ENCODE results near the gene CNIH3. TPM values are rescaled to one million over a fixed set of nuclear protein-coding genes. Genes with fewer than 3 reads are reported as not detected.

CNIH3 gene
- total RNA-seq, 1 experiment from 2014 or later, result 4.2 TPM

- Histone ChIP-seq H3K4me2 (ENCODE audit: insufficient read depth, insufficient read length, low read length) (no peak overlapping the region), H3K79me2 (ENCODE audit: insufficient read depth, low read length) (no peaks in the 10 kb centered on the region), H2BK5ac (ENCODE audit: insufficient read length, low read length) (no peak overlapping the region), H2BK120ac (ENCODE audit: low read depth, low read length, poor library complexity, severe bottlenecking) (no peak overlapping the region), H3K14ac (ENCODE audit: insufficient read depth, low read length) (no peak overlapping the region), H3K9me3 (ENCODE audit: control insufficient read depth, low read depth, low read length) (no peaks in the 10 kb centered on the region), H3K79me1 (ENCODE audit: insufficient read depth, low read depth, low read length, poor library complexity, severe bottlenecking) (no peaks in the 10 kb centered on the region), H2AFZ (ENCODE audit: low read length) (no peak overlapping the region), H2AK5ac (ENCODE audit: insufficient read length, low read length) (no peak overlapping the region), H4K8ac (replicated peaks; ENCODE audit: insufficient read length, low read depth, low read length) (no peak overlapping the region), H3K18ac (ENCODE audit: insufficient read length, low read depth, low read length) (no peak overlapping the region), H3K9ac (ENCODE audit: extremely low read depth, insufficient read length, low read length) (no peak overlapping the region), H2BK20ac (ENCODE audit: low read depth, low read length, poor library complexity, severe bottlenecking) (no peak overlapping the region), H3T11ph (ENCODE audit: low read length) (no peak overlapping the region), H2BK12ac (ENCODE audit: insufficient read length, low read depth, low read length) (no peak overlapping the region), H3K4me1 (ENCODE audit: insufficient read depth, low read length) (no peaks in the 10 kb centered on the region), H4K5ac (ENCODE audit: insufficient read length, low read depth, low read length) (no peak overlapping the region), H4K91ac (ENCODE audit: insufficient read length, low read depth, low read length) (no peak overlapping the region), H3K4ac (ENCODE audit: low read depth, low read length) (no peak overlapping the region), H2BK15ac (ENCODE audit: low read depth, low read length) (no peak overlapping the region), H4K20me1 (ENCODE audit: control insufficient read depth, insufficient read depth, insufficient read length) (no peaks in the 10 kb centered on the region), H3K27me3 (ENCODE audit: insufficient read depth, low read length) (no peaks in the 10 kb centered on the region), H3K23me2 (ENCODE audit: insufficient read length, low read depth, low read length, poor library complexity, severe bottlenecking) (no peaks in the 10 kb centered on the region), H3K56ac (ENCODE audit: insufficient read length, low read depth, low read length) (no peak overlapping the region), H3K27ac (ENCODE audit: insufficient read length, low read depth, low read length) (no peak overlapping the region), H3K23ac (ENCODE audit: insufficient read length, low read depth, low read length) (no peak overlapping the region)
- TF ChIP-seq, protein P1, sequence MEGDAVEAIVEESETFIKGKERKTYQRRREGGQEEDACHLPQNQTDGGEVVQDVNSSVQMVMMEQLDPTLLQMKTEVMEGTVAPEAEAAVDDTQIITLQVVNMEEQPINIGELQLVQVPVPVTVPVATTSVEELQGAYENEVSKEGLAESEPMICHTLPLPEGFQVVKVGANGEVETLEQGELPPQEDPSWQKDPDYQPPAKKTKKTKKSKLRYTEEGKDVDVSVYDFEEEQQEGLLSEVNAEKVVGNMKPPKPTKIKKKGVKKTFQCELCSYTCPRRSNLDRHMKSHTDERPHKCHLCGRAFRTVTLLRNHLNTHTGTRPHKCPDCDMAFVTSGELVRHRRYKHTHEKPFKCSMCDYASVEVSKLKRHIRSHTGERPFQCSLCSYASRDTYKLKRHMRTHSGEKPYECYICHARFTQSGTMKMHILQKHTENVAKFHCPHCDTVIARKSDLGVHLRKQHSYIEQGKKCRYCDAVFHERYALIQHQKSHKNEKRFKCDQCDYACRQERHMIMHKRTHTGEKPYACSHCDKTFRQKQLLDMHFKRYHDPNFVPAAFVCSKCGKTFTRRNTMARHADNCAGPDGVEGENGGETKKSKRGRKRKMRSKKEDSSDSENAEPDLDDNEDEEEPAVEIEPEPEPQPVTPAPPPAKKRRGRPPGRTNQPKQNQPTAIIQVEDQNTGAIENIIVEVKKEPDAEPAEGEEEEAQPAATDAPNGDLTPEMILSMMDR (conservative IDR thresholded peaks at IDR 0.05), result no peak
- H3K27ac Mint-ChIP-seq, result no peak overlapping the region
- H3K9me3 Mint-ChIP-seq, result no peaks in the 10 kb centered on the region
- H3K36me3 Mint-ChIP-seq (ENCODE audit: insufficient read depth in 1 of 3, low read depth in 3 of 3), result no peaks in the 10 kb centered on the region
- peaks cover 2% of the 10 kb centered on the region; the same call in 1 of the 2 replicates for H3K27me3 Mint-ChIP-seq (ENCODE audit: low read depth)
- H3K4me3 Mint-ChIP-seq, result no peak overlapping the region
- WGBS (ENCODE audit: extremely low coverage, insufficient read length, low lambda C conversion rate), result no CpG with 5 or more reads among the region's 4 CpGs
- DNase-seq, result no peak
- H3K4me1 Mint-ChIP-seq, result peaks cover 2 to 10% of the 10 kb centered on the region in 2 experiments; a peak in 2 of 4 replicates
These were observed 129.8 kb downstream of the CNIH3 start for GRCh38 chr1:224745924-224746323.
